ENCODE data around the gene SFT2D2.

DNA sequence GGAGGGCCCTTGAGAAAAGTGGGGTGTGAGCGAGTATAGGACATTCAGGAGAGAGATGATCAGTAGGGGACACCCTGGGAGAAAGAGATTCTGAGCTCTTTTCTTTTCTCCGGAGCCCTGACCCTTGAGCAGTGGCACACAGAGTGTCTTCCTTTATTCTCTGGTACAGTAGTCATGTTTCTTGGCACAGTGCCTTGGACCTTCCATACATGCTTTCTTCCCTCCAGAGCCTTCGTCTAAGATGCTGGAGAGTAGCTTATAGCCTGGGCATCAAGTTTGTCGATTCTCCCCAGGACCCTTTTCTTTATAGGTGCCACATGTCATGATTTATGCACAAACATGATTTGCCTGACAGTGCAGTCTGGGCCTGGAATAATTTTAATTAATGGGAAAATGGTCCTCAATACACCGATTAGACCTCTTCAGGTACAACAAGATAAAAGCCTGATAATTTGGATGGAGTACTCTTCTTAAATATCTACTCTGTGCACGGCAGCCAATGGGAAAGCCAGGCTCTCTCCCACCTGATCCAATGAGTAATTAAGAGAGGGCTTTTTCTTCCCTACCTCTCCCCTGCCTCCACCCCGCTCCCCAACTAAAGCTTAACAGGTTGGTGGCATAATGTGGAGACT, 54.6 kb downstream of the SFT2D2 start, which contains the start of gene TBX19:
- no peak for TF ChIP-seq POLR2AphosphoS5 (IDR thresholded peaks at IDR 0.05)
- TF ChIP-seq CTCF (IDR thresholded peaks at IDR 0.05) = no peak
- no peak for TF ChIP-seq EP300 (IDR thresholded peaks at IDR 0.05)
- TF ChIP-seq POLR2A (IDR thresholded peaks at IDR 0.05) = no peak
